H1 (cell line): ENCODE data around the gene TPRN. TPM values are rescaled to one million over a fixed set of nuclear protein-coding genes. Genes with fewer than 3 reads are reported as not detected.

Experiments used
- CTCF ChIA-PET: fragments of 300-600 bp; sonication (Branson Sonifier 250); formaldehyde crosslinking; loops from one replicate; lab custom pipeline; 2021; ENCODE audit not compliant: partially characterized antibody; lab: Charles Lee
- POLR2A ChIA-PET: fragments of 300-600 bp; sonication (Branson Sonifier 250); formaldehyde crosslinking; loops from one replicate; lab custom pipeline; 2021; ENCODE audit warnings: inconsistent platforms; ENCODE audit not compliant: partially characterized antibody; lab: Charles Lee
- DNase-seq, 2 experiments: peaks; one replicate each; pipeline versions ENCODE4 v3.0.0 to v3.0.0-alpha.2; 2010 to 2022; ENCODE audit warnings: low spot score in 2 of 2, low read depth in 1 of 2, mixed read lengths in 1 of 2
- FAIRE-seq: peaks from 2 replicates; lab custom pipeline; 2011; peaks lifted over from hg19 to GRCh38; lab: Jason Lieb, UNC
- H2AFZ ChIP-seq: 2 replicates; pipeline ENCODE4 v1.8.1; 2012; ENCODE audit warnings: low read length, inconsistent platforms
- H2AK5ac ChIP-seq: 2 replicates; pipeline ENCODE4 v1.6.1; 2013; ENCODE audit warnings: low read depth, low read length
- H2BK120ac ChIP-seq: replicated peaks from 2 replicates; pipeline ENCODE3; 2013; ENCODE audit warnings: low read depth, low read length, inconsistent platforms
- H2BK12ac ChIP-seq: 2 replicates; pipeline ENCODE4 v1.6.1; 2013; ENCODE audit warnings: low read depth, low read length
- H2BK15ac ChIP-seq: 2 replicates; pipeline ENCODE4 v1.6.1; 2013; ENCODE audit warnings: low read length
- H2BK20ac ChIP-seq: 2 replicates; pipeline ENCODE4 v1.6.1; 2013; ENCODE audit warnings: low read length
- H2BK5ac ChIP-seq: 2 replicates; pipeline ENCODE4 v1.6.1; 2013; ENCODE audit warnings: low read depth, low read length
- H3K14ac ChIP-seq: 2 replicates; pipeline ENCODE4 v1.6.1; 2013; ENCODE audit warnings: inconsistent platforms; ENCODE audit not compliant: insufficient read length
- H3K18ac ChIP-seq: 2 replicates; pipeline ENCODE4 v1.6.1; 2013; ENCODE audit warnings: low read length; ENCODE audit errors: extremely low read depth
- H3K23ac ChIP-seq: 2 replicates; pipeline ENCODE4 v1.6.1; 2013; ENCODE audit warnings: inconsistent platforms; ENCODE audit not compliant: insufficient read length
- H3K23me2 ChIP-seq: 2 replicates; pipeline ENCODE4 v1.6.1; 2013; ENCODE audit warnings: low read depth, low read length
- H3K27ac ChIP-seq: 2 replicates; pipeline ENCODE4 v1.6.1; 2011; ENCODE audit warnings: low read depth, low read length, inconsistent platforms
- H3K27me3 ChIP-seq, 4 experiments: replicated peaks in 1 of 4; 1 replicate in 1 of 4; 2 replicates in 3 of 4; pipeline versions ENCODE4 v1.6.1 to v1.8.1; 2011 to 2013; ENCODE audit warnings: low read length in 3 of 4, mild to moderate bottlenecking in 3 of 4, inconsistent platforms in 2 of 4, mixed read lengths in 2 of 4, moderate library complexity in 1 of 4; ENCODE audit not compliant: control insufficient read depth in 3 of 4, insufficient read depth in 3 of 4; ENCODE audit errors: extremely low read depth in 1 of 4
- H3K36me3 ChIP-seq, 4 experiments: 2 replicates each; pipeline versions ENCODE4 v1.6.1 to v1.8.1; 2011 to 2013; ENCODE audit warnings: mild to moderate bottlenecking in 4 of 4, low read length in 3 of 4, moderate library complexity in 2 of 4, control low read depth in 1 of 4, inconsistent platforms in 1 of 4; ENCODE audit not compliant: insufficient read depth in 4 of 4, control insufficient read depth in 2 of 4
- H3K4ac ChIP-seq: replicated peaks from 2 replicates; pipeline ENCODE3; 2013; ENCODE audit warnings: low read length, low read depth, mixed read lengths, inconsistent platforms; ENCODE audit not compliant: insufficient read length
- H3K4me1 ChIP-seq, 4 experiments: replicated peaks in 1 of 4; 1 replicate in 1 of 4; 2 replicates in 3 of 4; pipeline versions ENCODE4 v1.6.1 to v1.8.1; 2011 to 2013; ENCODE audit warnings: low read length in 3 of 4, inconsistent platforms in 2 of 4, mixed read lengths in 1 of 4; ENCODE audit not compliant: insufficient read depth in 4 of 4, control insufficient read depth in 3 of 4
- H3K4me2 ChIP-seq, 2 experiments: 2 replicates each; pipeline versions ENCODE4 v1.6.1 to v1.8.1; 2011 to 2013; ENCODE audit warnings: low read depth in 2 of 2, low read length in 2 of 2, control low read depth in 1 of 2, inconsistent platforms in 1 of 2, mild to moderate bottlenecking in 1 of 2; ENCODE audit not compliant: insufficient read depth in 1 of 2
- H3K4me3 ChIP-seq, 4 experiments: fragments of 200-600, 300-600 bp in 1 of 4; sonication (generic), shearing (Covaris generic), sonication (Bioruptor Twin) in 1 of 4; 2 replicates each; pipeline versions ENCODE4 v1.5.1 to v1.8.1; 2011 to 2016; ENCODE audit warnings: low read length in 4 of 4, low read depth in 3 of 4, control low read depth in 2 of 4, inconsistent platforms in 2 of 4, mild to moderate bottlenecking in 2 of 4, mixed read lengths in 1 of 4, moderate library complexity in 1 of 4; ENCODE audit not compliant: insufficient read depth in 2 of 4; ENCODE audit errors: extremely low read depth in 1 of 4
- H3K56ac ChIP-seq: replicated peaks from 2 replicates; pipeline ENCODE3; 2013; ENCODE audit warnings: low read depth, mild to moderate bottlenecking, mixed read lengths, low read length, inconsistent platforms; ENCODE audit not compliant: insufficient read length
- H3K79me1 ChIP-seq: 2 replicates; pipeline ENCODE4 v1.6.1; 2013; ENCODE audit warnings: low read depth, low read length, control low read depth
- H3K79me2 ChIP-seq, 2 experiments: 2 replicates each; pipeline versions ENCODE4 v1.6.1 to v1.8.1; 2012 to 2013; ENCODE audit warnings: low read length in 2 of 2, mild to moderate bottlenecking in 2 of 2, inconsistent platforms in 1 of 2; ENCODE audit not compliant: insufficient read depth in 2 of 2, control insufficient read depth in 1 of 2
- H3K9ac ChIP-seq, 4 experiments: replicated peaks in 1 of 4; 1 replicate in 1 of 4; 2 replicates in 3 of 4; pipeline versions ENCODE4 v1.6.1 to v1.8.1; 2011 to 2013; ENCODE audit warnings: low read depth in 3 of 4, low read length in 3 of 4, control low read depth in 2 of 4, mild to moderate bottlenecking in 2 of 4, moderate library complexity in 2 of 4, inconsistent platforms in 1 of 4; ENCODE audit errors: extremely low read depth in 1 of 4
- H3K9me3 ChIP-seq, 2 experiments: 2 replicates each; pipeline versions ENCODE4 v1.6.1 to v1.8.1; 2012 to 2013; ENCODE audit warnings: mild to moderate bottlenecking in 2 of 2, moderate library complexity in 2 of 2, control low read depth in 1 of 2, inconsistent platforms in 1 of 2, low read depth in 1 of 2, low read length in 1 of 2, mixed read lengths in 1 of 2; ENCODE audit not compliant: insufficient read depth in 2 of 2
- H4K20me1 ChIP-seq, 2 experiments: replicated peaks in 1 of 2; 2 replicates each; pipeline versions ENCODE3 to v1.8.1; 2011 to 2013; ENCODE audit warnings: inconsistent platforms in 2 of 2, low read length in 2 of 2, mild to moderate bottlenecking in 1 of 2; ENCODE audit not compliant: insufficient read depth in 2 of 2, control insufficient read depth in 1 of 2
- H4K5ac ChIP-seq: 2 replicates; pipeline ENCODE4 v1.6.1; 2013; ENCODE audit warnings: low read length, low read depth, mixed read lengths, inconsistent platforms; ENCODE audit not compliant: insufficient read length
- H4K8ac ChIP-seq: 2 replicates; pipeline ENCODE4 v1.8.0; 2013; ENCODE audit warnings: mild to moderate bottlenecking, moderate library complexity, low read length, inconsistent platforms; ENCODE audit not compliant: insufficient read depth; ENCODE audit errors: extremely low read depth
- H4K91ac ChIP-seq: replicated peaks from 2 replicates; pipeline ENCODE3; 2013; ENCODE audit warnings: low read length, mixed read lengths, inconsistent platforms; ENCODE audit not compliant: insufficient read length
- ASH2L ChIP-seq: fragments of 200-600, 300-600 bp; sonication (generic); IDR thresholded peaks from one replicate; pipeline ENCODE4 v1.7.1; 2017; ENCODE audit warnings: low read length
- ATF3 ChIP-seq: IDR thresholded peaks from 2 replicates; pipeline ENCODE4 v1.6.1; 2011; ENCODE audit warnings: low read depth, mild to moderate bottlenecking, low read length; ENCODE audit not compliant: insufficient read depth
- EP300 ChIP-seq, 2 experiments: IDR thresholded peaks; 1 replicate in 1 of 2; 2 replicates in 1 of 2; pipeline ENCODE4 v1.6.1; 2011 to 2012; ENCODE audit warnings: low read depth in 2 of 2, low read length in 2 of 2, mild to moderate bottlenecking in 2 of 2, borderline replicate concordance in 1 of 2, inconsistent platforms in 1 of 2, moderate library complexity in 1 of 2
- HDAC2 ChIP-seq, 2 experiments: fragments of 300-600 bp in 1 of 2; sonication (generic) in 1 of 2; IDR thresholded peaks; 2 replicates each; pipeline ENCODE4 v1.6.1; 2011 to 2012; ENCODE audit warnings: low read depth in 2 of 2, low read length in 2 of 2, mild to moderate bottlenecking in 2 of 2, moderate library complexity in 2 of 2, borderline replicate concordance in 1 of 2, inconsistent platforms in 1 of 2
- JUND ChIP-seq: IDR thresholded peaks from 2 replicates; pipeline ENCODE4 v1.6.1; 2011; ENCODE audit warnings: mild to moderate bottlenecking, improper control_type of control experiment, low read length
- POLR2AphosphoS5 ChIP-seq: IDR thresholded peaks from 2 replicates; pipeline ENCODE4 v1.6.1; 2011; ENCODE audit warnings: low read depth, low read length
- POU5F1 ChIP-seq: IDR thresholded peaks from 2 replicates; pipeline ENCODE4 v1.6.1; 2011; ENCODE audit warnings: low read depth, mild to moderate bottlenecking, low read length, moderate library complexity
- RAD21 ChIP-seq, 2 experiments: IDR thresholded peaks in 1 of 2; conservative IDR thresholded peaks in 1 of 2; 2 replicates each; pipeline ENCODE4 v1.6.1; 2011; ENCODE audit warnings: low read depth in 2 of 2, low read length in 2 of 2, improper control_type of control experiment in 1 of 2, inconsistent platforms in 1 of 2, mild to moderate bottlenecking in 1 of 2, moderate library complexity in 1 of 2
- RBBP5 ChIP-seq: IDR thresholded peaks from 2 replicates; pipeline ENCODE4 v1.7.1; 2012; ENCODE audit warnings: low read depth, mild to moderate bottlenecking, inconsistent platforms, low read length, moderate library complexity, borderline replicate concordance
- RNF2 ChIP-seq: fragments of 200-900, 300-1000 bp; sonication (generic); IDR thresholded peaks from 2 replicates; pipeline ENCODE4 v1.7.1; 2016; ENCODE audit warnings: borderline replicate concordance, low read depth, mild to moderate bottlenecking, antibody characterized with exemption, low read length; ENCODE audit not compliant: poor library complexity, severe bottlenecking; ENCODE audit errors: missing control alignments
- WGBS, 2 experiments: shearing (Covaris generic) in 1 of 2; methylation state at CpG; one replicate each; pipeline versions ENCODE4 v1.1.6 to v1.1.7; 2013 to 2015; ENCODE audit warnings: low lambda C conversion rate in 2 of 2, mixed read lengths in 2 of 2, inconsistent platforms in 1 of 2, low coverage in 1 of 2, missing lambda C conversion rate in 1 of 2; ENCODE audit not compliant: insufficient replicate concordance in 2 of 2, insufficient coverage in 1 of 2, insufficient read length in 1 of 2; ENCODE audit errors: extremely low coverage in 1 of 2, missing lambda C conversion rate in 1 of 2; 5-methylcytosine and 5-hydroxymethylcytosine counted together
- polyA plus RNA-seq, 7 experiments: library from polyadenylated mRNA; depleted of rRNA in 3 of 7; stranded (reverse) in 5 of 7; unstranded in 2 of 7; fragments of >200 nt in 5 of 7; fragments of 200-250 nt in 2 of 7; gene quantifications; 1 replicate in 5 of 7; 2 replicates in 1 of 7; 4 replicates in 1 of 7; pipeline versions ENCODE4 v1.2.1 to v1.2.3, GENCODE V29; 2011 to 2013; ENCODE audit warnings: missing spikeins in 2 of 7, mixed read lengths in 2 of 7
- total RNA-seq: library from RNA; stranded (reverse); fragmentation: NEBNext Ultra II Directional; extraction: Animal tissue kit (Norgen Biotek cat#: 25700); gene quantifications from 2 replicates; pipeline ENCODE4 v1.2.1, GENCODE V29; 2021

Gene TPRN
- total and polyA plus RNA-seq, 2 of the 8 experiments (the other 6 are each of a cell fraction or from before 2014, with no cell fraction given), result 9.7 to 23.2 TPM

DNA sequence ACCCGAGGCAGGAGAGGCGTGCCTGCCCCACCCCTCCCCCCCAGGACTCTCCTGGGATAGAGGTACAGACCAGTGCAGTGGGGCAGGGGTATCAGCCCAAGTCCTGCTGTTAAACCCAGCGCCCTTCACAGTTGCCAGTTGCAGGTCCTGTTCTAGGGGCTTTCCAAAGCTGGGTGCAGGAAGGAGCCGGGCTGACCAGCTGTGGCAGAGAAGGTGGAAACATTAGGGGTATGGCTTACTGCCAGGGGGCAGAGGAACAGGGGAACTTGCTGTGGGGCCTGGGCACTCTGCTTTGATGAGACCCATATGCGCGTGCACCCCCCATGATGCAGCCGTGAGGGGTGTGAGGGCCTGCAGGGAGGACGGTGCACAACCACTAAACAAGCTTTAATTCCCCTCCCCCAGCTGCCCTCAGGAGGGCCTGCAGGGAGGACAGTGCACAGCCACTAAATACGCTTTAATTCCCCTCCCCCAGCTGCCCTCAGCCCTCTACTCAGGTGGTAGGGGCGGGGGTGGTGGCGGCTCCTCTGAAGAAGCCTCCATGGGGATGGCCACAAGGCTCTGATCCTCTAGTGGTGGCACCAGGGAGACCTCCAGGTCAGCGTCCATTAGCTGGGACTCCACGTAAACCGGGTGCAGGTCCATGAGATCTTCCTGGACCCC, 29.9 kb downstream of the TPRN start:
- no peak overlapping the region for H3K4ac ChIP-seq
- H4K91ac ChIP-seq, result no peak overlapping the region
- H3K4me1 ChIP-seq, result peaks cover 0 to 24% (median 14%) of the 10 kb centered on the region in 4 experiments; a peak in 6 of 7 replicates
- DNase-seq, result no peak
- no peak overlapping the region for H4K5ac ChIP-seq
- no peak overlapping the region for H3K14ac ChIP-seq
- FAIRE-seq, result no peak
- no peaks in the 10 kb centered on the region for H3K79me1 ChIP-seq
- no peak overlapping the region for H2AFZ ChIP-seq
- no peak overlapping the region for H3K9ac ChIP-seq
- H3K79me2 ChIP-seq, result no peaks in the 10 kb centered on the region
- H3K23me2 ChIP-seq, result peaks cover 15% of the 10 kb centered on the region; the same call in 1 of the 2 replicates
- no peak overlapping the region for H3K27ac ChIP-seq
- H4K8ac ChIP-seq, result no peak overlapping the region
- H3K23ac ChIP-seq, result no peak overlapping the region
- peaks cover 36 to 69% (median 58%) of the 10 kb centered on the region in 4 experiments for H3K27me3 ChIP-seq
- H3K18ac ChIP-seq, result no peak overlapping the region
- no peak overlapping the region for H3K56ac ChIP-seq
- H2BK5ac ChIP-seq, result no peak overlapping the region
- no peak overlapping the region for H2BK20ac ChIP-seq
- CTCF ChIA-PET, result interaction anchor here (0.6 to 4.3 kb wide), 14 partner anchors 11 to 487 kb away, joined by 3 to 29 read pairs (median 4); partner anchors contain the start of genes ANAPC2, RNF224 and SSNA1
- H4K20me1 ChIP-seq, result peaks cover 0 to 11% of the 10 kb centered on the region in 2 experiments
- H3K36me3 ChIP-seq, result no peaks in the 10 kb centered on the region; a peak in 1 of 8 replicates
- POLR2A ChIA-PET, result interaction anchor here (0.7 to 3.3 kb wide), 7 partner anchors 13 to 71 kb away, joined by 3 to 14 read pairs (median 4); partner anchors contain the start of genes ANAPC2 and SSNA1
- H3K4me3 ChIP-seq, result peak overlapping the region in 1 of 4 experiments; percentile 65; a peak in 1 of 8 replicates
- H2BK120ac ChIP-seq, result no peak overlapping the region
- no peaks in the 10 kb centered on the region for H3K9me3 ChIP-seq
- WGBS, 2 experiments, result 69% methylated on average over 10 of the region's 14 CpGs; no CpG with 5 or more reads in 1 of the 2 experiments
- H2BK12ac ChIP-seq, result 0 out of 2 replicates have a peak overlapping the region, but pooled peaks have one; percentile 23
- H2BK15ac ChIP-seq, result peak overlapping the region; percentile 88; the same call in 1 of the 2 replicates
- no peak overlapping the region for H2AK5ac ChIP-seq
- H3K4me2 ChIP-seq, result peak overlapping the region; percentile 68 to 96
- no peak for TF ChIP-seq JUND
- no peak for TF ChIP-seq ATF3
- no peak for TF ChIP-seq RBBP5
- no peak for TF ChIP-seq RAD21 (IDR thresholded peaks at IDR 0.05 in 1 of 2, conservative IDR thresholded peaks at IDR 0.05 in 1 of 2; ENCODE audit: low read depth in 2 of 2, low read length in 2 of 2)
- TF ChIP-seq EP300 (IDR thresholded peaks at IDR 0.05; ENCODE audit: borderline replicate concordance in 1 of 2, low read depth in 2 of 2, low read length in 2 of 2), result no peak
- no peak for TF ChIP-seq ASH2L
- TF ChIP-seq HDAC2 (IDR thresholded peaks at IDR 0.05; ENCODE audit: borderline replicate concordance in 1 of 2, low read depth in 2 of 2, low read length in 2 of 2), result no peak
- no peak for TF ChIP-seq POLR2AphosphoS5
- no peak for TF ChIP-seq POU5F1
- no peak for TF ChIP-seq RNF2
